HepG2 (cell line): Measurements from ENCODE around the gene AAR2.

Source experiments
- ARNT ChIP-seq: fragments of 450-650 bp; IDR thresholded peaks from 2 replicates; pipeline ENCODE4 v1.6.1; 2017
- CHD4 ChIP-seq: fragments of 200-600 bp; sonication (generic); IDR thresholded peaks from 2 replicates; pipeline ENCODE4 v1.7.0; 2017; ENCODE audit warnings: mild to moderate bottlenecking, low read length, borderline replicate concordance
- ETV5 ChIP-seq: IDR thresholded peaks from 2 replicates; pipeline ENCODE4 v1.6.1; 2018; ENCODE audit warnings: missing biosample characterization, missing genetic modification reagents, inconsistent platforms, borderline replicate concordance
- GATAD1 ChIP-seq: IDR thresholded peaks from 2 replicates; pipeline ENCODE4 v1.6.1; 2016; ENCODE audit warnings: missing genetic modification reagents, missing compliant biosample characterization
- PCBP1 ChIP-seq: fragments of 200-400 bp; formaldehyde crosslinking; IDR thresholded peaks from 2 replicates; pipeline ENCODE4 v1.6.1; 2017; ENCODE audit warnings: mild to moderate bottlenecking, low read depth, low read length, borderline replicate concordance
- PHF8 ChIP-seq: sonication (generic); formaldehyde crosslinking; IDR thresholded peaks from 2 replicates; pipeline ENCODE4 v1.5.0; 2020; ENCODE audit warnings: missing genetic modification reagents
- RELA ChIP-seq: sonication (generic); formaldehyde crosslinking; IDR thresholded peaks from 2 replicates; pipeline ENCODE4 v1.4.0; 2020; ENCODE audit warnings: missing genetic modification reagents
- TF ChIP-seq, protein P1 (sequence below): sonication (generic); formaldehyde crosslinking; IDR thresholded peaks from 2 replicates; pipeline ENCODE4 v1.5.0; 2020; ENCODE audit warnings: mild to moderate bottlenecking, missing genetic modification reagents, moderate library complexity
- TF ChIP-seq, protein P2 (sequence below): sonication (generic); formaldehyde crosslinking; IDR thresholded peaks from 2 replicates; pipeline ENCODE4 v1.9.0; 2021; ENCODE audit warnings: missing genetic modification reagents, mild to moderate bottlenecking, borderline replicate concordance
- TF ChIP-seq, protein P3 (sequence below), 2 experiments: sonication (generic) in 1 of 2; formaldehyde crosslinking in 1 of 2; IDR thresholded peaks; 2 replicates each; pipeline versions ENCODE4 v1.5.1 to v1.6.1; 2011 to 2020; ENCODE audit warnings: borderline replicate concordance in 1 of 2, low read depth in 1 of 2, low read length in 1 of 2, mild to moderate bottlenecking in 1 of 2, missing genetic modification reagents in 1 of 2, moderate library complexity in 1 of 2

DNA sequence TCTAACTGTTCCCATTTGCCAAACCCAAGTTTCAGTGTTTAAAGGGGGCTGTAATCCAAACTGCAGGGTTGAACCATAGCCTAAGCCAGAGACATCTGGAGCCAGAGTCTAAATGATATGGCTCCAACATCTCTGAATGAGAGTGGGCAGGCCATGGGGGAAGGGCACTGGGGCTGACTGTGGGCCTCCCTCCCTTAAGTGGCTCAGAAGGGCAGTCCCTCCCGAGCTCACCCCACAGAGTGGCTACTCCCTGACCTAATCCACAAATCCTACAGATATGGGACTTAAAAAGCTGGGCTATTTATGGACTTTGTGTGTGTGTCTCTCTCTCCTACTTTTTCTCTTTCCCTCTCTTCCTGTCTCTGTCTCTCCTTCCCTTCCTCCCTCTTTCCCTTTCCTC is 35.8 kb upstream of the AAR2 start:
- TF ChIP-seq, protein P1, sequence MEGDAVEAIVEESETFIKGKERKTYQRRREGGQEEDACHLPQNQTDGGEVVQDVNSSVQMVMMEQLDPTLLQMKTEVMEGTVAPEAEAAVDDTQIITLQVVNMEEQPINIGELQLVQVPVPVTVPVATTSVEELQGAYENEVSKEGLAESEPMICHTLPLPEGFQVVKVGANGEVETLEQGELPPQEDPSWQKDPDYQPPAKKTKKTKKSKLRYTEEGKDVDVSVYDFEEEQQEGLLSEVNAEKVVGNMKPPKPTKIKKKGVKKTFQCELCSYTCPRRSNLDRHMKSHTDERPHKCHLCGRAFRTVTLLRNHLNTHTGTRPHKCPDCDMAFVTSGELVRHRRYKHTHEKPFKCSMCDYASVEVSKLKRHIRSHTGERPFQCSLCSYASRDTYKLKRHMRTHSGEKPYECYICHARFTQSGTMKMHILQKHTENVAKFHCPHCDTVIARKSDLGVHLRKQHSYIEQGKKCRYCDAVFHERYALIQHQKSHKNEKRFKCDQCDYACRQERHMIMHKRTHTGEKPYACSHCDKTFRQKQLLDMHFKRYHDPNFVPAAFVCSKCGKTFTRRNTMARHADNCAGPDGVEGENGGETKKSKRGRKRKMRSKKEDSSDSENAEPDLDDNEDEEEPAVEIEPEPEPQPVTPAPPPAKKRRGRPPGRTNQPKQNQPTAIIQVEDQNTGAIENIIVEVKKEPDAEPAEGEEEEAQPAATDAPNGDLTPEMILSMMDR (CRISPR knock-in tag): no peak
- TF ChIP-seq PCBP1 (no peak), ARNT (no peak), PHF8 (no peak), RELA (CRISPR knock-in tag) (no peak), ETV5 (CRISPR knock-in tag) (no peak), GATAD1 (no peak), CHD4 (no peak)
- TF ChIP-seq, protein P2, sequence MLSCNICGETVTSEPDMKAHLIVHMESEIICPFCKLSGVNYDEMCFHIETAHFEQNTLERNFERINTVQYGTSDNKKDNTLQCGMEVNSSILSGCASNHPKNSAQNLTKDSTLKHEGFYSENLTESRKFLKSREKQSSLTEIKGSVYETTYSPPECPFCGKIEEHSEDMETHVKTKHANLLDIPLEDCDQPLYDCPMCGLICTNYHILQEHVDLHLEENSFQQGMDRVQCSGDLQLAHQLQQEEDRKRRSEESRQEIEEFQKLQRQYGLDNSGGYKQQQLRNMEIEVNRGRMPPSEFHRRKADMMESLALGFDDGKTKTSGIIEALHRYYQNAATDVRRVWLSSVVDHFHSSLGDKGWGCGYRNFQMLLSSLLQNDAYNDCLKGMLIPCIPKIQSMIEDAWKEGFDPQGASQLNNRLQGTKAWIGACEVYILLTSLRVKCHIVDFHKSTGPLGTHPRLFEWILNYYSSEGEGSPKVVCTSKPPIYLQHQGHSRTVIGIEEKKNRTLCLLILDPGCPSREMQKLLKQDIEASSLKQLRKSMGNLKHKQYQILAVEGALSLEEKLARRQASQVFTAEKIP (CRISPR knock-in tag): no peak
- TF ChIP-seq, protein P3, sequence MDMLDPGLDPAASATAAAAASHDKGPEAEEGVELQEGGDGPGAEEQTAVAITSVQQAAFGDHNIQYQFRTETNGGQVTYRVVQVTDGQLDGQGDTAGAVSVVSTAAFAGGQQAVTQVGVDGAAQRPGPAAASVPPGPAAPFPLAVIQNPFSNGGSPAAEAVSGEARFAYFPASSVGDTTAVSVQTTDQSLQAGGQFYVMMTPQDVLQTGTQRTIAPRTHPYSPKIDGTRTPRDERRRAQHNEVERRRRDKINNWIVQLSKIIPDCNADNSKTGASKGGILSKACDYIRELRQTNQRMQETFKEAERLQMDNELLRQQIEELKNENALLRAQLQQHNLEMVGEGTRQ (IDR thresholded peaks at IDR 0.05; ENCODE audit: low read depth, low read length): no peak
- TF ChIP-seq, protein P3 (CRISPR knock-in tag; IDR thresholded peaks at IDR 0.05; ENCODE audit: borderline replicate concordance): no peak
